Left lobe of liver (tissue), 2 donors: ENCODE results near the gene UFD1. TPM values are rescaled to one million over a fixed set of nuclear protein-coding genes. Genes with fewer than 3 reads are reported as not detected.
A peak's percentile ranks its signal among the peaks of the same experiment; 100 is the strongest.

Source experiments
- ATAC-seq: fragments of 200-7000 bp; cut with Tn5 transposase; one replicate; pipeline ENCODE4 v1.9.1; 2020; ENCODE audit warnings: mild to moderate bottlenecking, moderate library complexity
- DNase-seq: peaks from one replicate; pipeline ENCODE4 v3.0.0-alpha.2; 2020; ENCODE audit warnings: low spot score
- total RNA-seq: library from RNA; stranded (reverse); gene quantifications from one replicate; pipeline ENCODE4 v1.2.1, GENCODE V29; 2021
- donor health status: DM: no; HTN: no; CAD: no; lungs with moderate emphysema.
- donor health status: DM: no; HTN: yes; CAD: no.

The UFD1 gene
- total RNA-seq, 1 donor from 2014 or later, result 28.4 TPM

GRCh38 chr22:19516378-19517170 lies 37.6 kb upstream of the UFD1 start:
- DNase-seq (peak; percentile 31), ATAC-seq (no peak)

GRCh38 chr22:19515654-19516377 lies 36.8 kb upstream of the UFD1 start:
- DNase-seq (peak; percentile 39), ATAC-seq (no peak)

- DNase-seq (peak; percentile 37), ATAC-seq (no peak)
Observed at GRCh38 chr22:19514831-19515565, 36.0 kb upstream of the UFD1 start.

GRCh38 chr22:19513823-19514222 lies 34.8 kb upstream of the UFD1 start:
- no peak for ATAC-seq
- DNase-seq, result no peak

GRCh38 chr22:19510919-19511341 lies 31.9 kb upstream of the UFD1 start:
- ATAC-seq, result no peak
- no peak for DNase-seq

- DNase-seq (no peak), ATAC-seq (no peak)
Observed at GRCh38 chr22:19509923-19510322, 30.9 kb upstream of the UFD1 start.

- no peak for ATAC-seq
Observed at GRCh38 chr22:19509191-19509590, 30.2 kb upstream of the UFD1 start.

GRCh38 chr22:19508024-19508776 lies 29.2 kb upstream of the UFD1 start:
- ATAC-seq, result no peak
- no peak for DNase-seq

More at GRCh38 chr22:19509191-19509590, 30.2 kb upstream of the UFD1 start:
- DNase-seq, result no peak

- DNase-seq, result no peak
- ATAC-seq, result no peak
Observed at GRCh38 chr22:19507534-19507861, 28.5 kb upstream of the UFD1 start.

GRCh38 chr22:19506212-19506611 lies 27.2 kb upstream of the UFD1 start:
- DNase-seq, result no peak
- ATAC-seq, result no peak

GRCh38 chr22:19505735-19506126 lies 26.7 kb upstream of the UFD1 start:
- ATAC-seq (no peak), DNase-seq (no peak)

GRCh38 chr22:19504900-19505734 lies 26.1 kb upstream of the UFD1 start:
- DNase-seq (peak; percentile 35), ATAC-seq (no peak)

- ATAC-seq (no peak), DNase-seq (peak; percentile 30)
Observed at GRCh38 chr22:19503869-19504268, 24.9 kb upstream of the UFD1 start.

GRCh38 chr22:19503367-19503766 lies 24.4 kb upstream of the UFD1 start:
- ATAC-seq, result no peak
- DNase-seq, result no peak

GRCh38 chr22:19501897-19502447 lies 23.0 kb upstream of the UFD1 start:
- DNase-seq, result no peak
- no peak for ATAC-seq

GRCh38 chr22:19499880-19500242 lies 20.9 kb upstream of the UFD1 start:
- no peak for ATAC-seq

GRCh38 chr22:19499236-19499879 lies 20.4 kb upstream of the UFD1 start:
- DNase-seq (no peak), ATAC-seq (no peak)

More at GRCh38 chr22:19499880-19500242, 20.9 kb upstream of the UFD1 start:
- DNase-seq, result no peak

GRCh38 chr22:19498866-19499190 lies 19.8 kb upstream of the UFD1 start:
- no peak for ATAC-seq
- DNase-seq, result no peak

GRCh38 chr22:19498154-19498865 lies 19.3 kb upstream of the UFD1 start:
- no peak for ATAC-seq
- no peak for DNase-seq
